ENCODE data around the gene TRPV4. TPM values are rescaled to one million over a fixed set of nuclear protein-coding genes. Genes with fewer than 3 reads are reported as not detected.

The TRPV4 gene
- total and polyA plus RNA-seq, 9 of the 15 experiments (the other 6 are each of a cell fraction or from before 2014, with no cell fraction given): 0.13 TPM; not detected in 8

DNA sequence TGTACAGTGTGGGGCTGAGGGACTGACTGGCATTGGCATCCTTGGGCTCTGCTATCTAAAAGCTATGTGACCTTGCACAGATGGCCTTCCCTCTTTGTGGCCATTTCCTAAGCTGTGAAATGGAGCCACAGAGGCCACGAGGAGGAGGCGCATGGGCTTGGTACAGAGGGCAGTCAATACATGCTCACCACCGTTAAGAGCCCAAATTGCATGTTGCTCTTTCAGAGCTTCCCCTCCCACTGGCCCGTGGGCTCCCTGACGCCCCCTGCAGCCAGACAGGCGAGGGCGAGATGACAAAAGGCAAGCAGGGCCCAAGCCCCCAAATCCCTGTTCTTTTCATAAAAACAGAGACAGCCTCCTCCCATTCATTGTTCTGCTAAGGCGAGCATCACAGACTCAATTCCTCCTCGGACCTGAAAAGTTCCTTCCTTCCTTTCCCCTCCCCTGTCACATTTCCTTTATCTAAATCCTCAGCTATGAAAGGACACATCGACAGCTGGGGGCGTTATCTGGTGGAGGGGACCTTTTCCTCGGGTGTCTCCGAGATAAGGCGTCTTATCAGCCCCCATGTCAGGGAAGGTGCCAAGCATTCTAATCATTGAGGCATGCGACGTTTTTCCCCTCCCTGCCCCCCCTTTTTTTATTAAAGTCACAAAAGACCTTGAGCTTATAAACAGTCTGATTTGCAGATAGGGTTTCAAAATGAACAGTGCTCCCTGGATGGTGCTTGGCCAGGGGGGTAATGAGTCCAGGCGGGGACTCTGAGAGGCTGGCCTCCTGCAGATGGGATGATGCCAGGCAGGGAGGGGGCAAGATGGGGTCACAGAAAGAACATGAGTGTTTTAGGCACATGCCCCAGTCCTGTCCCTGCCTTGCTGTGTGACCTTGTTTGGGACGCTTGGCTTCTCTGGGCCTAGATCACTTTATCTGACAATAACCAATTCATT lies 93.2 kb downstream of the TRPV4 start (continued):
- TF ChIP-seq, protein P1, sequence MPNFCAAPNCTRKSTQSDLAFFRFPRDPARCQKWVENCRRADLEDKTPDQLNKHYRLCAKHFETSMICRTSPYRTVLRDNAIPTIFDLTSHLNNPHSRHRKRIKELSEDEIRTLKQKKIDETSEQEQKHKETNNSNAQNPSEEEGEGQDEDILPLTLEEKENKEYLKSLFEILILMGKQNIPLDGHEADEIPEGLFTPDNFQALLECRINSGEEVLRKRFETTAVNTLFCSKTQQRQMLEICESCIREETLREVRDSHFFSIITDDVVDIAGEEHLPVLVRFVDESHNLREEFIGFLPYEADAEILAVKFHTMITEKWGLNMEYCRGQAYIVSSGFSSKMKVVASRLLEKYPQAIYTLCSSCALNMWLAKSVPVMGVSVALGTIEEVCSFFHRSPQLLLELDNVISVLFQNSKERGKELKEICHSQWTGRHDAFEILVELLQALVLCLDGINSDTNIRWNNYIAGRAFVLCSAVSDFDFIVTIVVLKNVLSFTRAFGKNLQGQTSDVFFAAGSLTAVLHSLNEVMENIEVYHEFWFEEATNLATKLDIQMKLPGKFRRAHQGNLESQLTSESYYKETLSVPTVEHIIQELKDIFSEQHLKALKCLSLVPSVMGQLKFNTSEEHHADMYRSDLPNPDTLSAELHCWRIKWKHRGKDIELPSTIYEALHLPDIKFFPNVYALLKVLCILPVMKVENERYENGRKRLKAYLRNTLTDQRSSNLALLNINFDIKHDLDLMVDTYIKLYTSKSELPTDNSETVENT (CRISPR knock-in tag; IDR thresholded peaks at IDR 0.05): no peak
- TF ChIP-seq, protein P2, sequence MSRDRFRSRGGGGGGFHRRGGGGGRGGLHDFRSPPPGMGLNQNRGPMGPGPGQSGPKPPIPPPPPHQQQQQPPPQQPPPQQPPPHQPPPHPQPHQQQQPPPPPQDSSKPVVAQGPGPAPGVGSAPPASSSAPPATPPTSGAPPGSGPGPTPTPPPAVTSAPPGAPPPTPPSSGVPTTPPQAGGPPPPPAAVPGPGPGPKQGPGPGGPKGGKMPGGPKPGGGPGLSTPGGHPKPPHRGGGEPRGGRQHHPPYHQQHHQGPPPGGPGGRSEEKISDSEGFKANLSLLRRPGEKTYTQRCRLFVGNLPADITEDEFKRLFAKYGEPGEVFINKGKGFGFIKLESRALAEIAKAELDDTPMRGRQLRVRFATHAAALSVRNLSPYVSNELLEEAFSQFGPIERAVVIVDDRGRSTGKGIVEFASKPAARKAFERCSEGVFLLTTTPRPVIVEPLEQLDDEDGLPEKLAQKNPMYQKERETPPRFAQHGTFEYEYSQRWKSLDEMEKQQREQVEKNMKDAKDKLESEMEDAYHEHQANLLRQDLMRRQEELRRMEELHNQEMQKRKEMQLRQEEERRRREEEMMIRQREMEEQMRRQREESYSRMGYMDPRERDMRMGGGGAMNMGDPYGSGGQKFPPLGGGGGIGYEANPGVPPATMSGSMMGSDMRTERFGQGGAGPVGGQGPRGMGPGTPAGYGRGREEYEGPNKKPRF (IDR thresholded peaks at IDR 0.05; ENCODE audit: low read depth, low read length): no peak
- TF ChIP-seq CEBPG (CRISPR knock-in tag; IDR thresholded peaks at IDR 0.05) (no peak), CEBPG (tag; conservative IDR thresholded peaks at IDR 0.05 in 1 of 2, IDR thresholded peaks at IDR 0.05 in 1 of 2) (no peak), KLF16 (IDR thresholded peaks at IDR 0.05) (peak; percentile 83; the same call in 1 of the 2 replicates), MYC (IDR thresholded peaks at IDR 0.05; ENCODE audit: low read depth, low read length) (no peak), MYC (CRISPR knock-in tag; IDR thresholded peaks at IDR 0.05; ENCODE audit: borderline replicate concordance, low read depth) (no peak), ZNF347 (CRISPR knock-in tag; IDR thresholded peaks at IDR 0.05; ENCODE audit: low read depth) (no peak), RFX7 (CRISPR knock-in tag; IDR thresholded peaks at IDR 0.05) (no peak)
- TF ChIP-seq, protein P3, sequence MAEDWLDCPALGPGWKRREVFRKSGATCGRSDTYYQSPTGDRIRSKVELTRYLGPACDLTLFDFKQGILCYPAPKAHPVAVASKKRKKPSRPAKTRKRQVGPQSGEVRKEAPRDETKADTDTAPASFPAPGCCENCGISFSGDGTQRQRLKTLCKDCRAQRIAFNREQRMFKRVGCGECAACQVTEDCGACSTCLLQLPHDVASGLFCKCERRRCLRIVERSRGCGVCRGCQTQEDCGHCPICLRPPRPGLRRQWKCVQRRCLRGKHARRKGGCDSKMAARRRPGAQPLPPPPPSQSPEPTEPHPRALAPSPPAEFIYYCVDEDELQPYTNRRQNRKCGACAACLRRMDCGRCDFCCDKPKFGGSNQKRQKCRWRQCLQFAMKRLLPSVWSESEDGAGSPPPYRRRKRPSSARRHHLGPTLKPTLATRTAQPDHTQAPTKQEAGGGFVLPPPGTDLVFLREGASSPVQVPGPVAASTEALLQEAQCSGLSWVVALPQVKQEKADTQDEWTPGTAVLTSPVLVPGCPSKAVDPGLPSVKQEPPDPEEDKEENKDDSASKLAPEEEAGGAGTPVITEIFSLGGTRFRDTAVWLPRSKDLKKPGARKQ (CRISPR knock-in tag; IDR thresholded peaks at IDR 0.05): no peak
- TF ChIP-seq, protein P4, sequence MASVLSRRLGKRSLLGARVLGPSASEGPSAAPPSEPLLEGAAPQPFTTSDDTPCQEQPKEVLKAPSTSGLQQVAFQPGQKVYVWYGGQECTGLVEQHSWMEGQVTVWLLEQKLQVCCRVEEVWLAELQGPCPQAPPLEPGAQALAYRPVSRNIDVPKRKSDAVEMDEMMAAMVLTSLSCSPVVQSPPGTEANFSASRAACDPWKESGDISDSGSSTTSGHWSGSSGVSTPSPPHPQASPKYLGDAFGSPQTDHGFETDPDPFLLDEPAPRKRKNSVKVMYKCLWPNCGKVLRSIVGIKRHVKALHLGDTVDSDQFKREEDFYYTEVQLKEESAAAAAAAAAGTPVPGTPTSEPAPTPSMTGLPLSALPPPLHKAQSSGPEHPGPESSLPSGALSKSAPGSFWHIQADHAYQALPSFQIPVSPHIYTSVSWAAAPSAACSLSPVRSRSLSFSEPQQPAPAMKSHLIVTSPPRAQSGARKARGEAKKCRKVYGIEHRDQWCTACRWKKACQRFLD (CRISPR knock-in tag; IDR thresholded peaks at IDR 0.05): no peak
